Naive thymus-derived CD8-positive, alpha-beta T cell (primary cell): ENCODE measurements around the gene ANKIB1. TPM values are rescaled to one million over a fixed set of nuclear protein-coding genes. Genes with fewer than 3 reads are reported as not detected.

ENCODE experiments used
- ATAC-seq, 2 donors: fragments of 150-1000 bp; cut with Tn5 transposase in 1 of 2; sonication (Bioruptor Pico), chemical (Tn5 transposase) in 1 of 2; 1 replicate in 1 of 2; 2 replicates in 1 of 2; pipeline ENCODE4 v1.10.0; 2021; ENCODE audit warnings: mild to moderate bottlenecking in 2 of 2, moderate library complexity in 2 of 2
- POLR2A ChIA-PET: fragments of 350-600 bp; sonication (Branson Sonifier 250); formaldehyde crosslinking; loops from one replicate; lab custom pipeline; 2021; ENCODE audit warnings: antibody characterized with exemption; lab: Charles Lee
- DNase-seq, 10 donors: peaks; one replicate each; pipeline versions ENCODE4 v3.0.0 to v3.0.0-alpha.2; 2020 to 2022
- H3K27ac Mint-ChIP-seq, 10 donors: one replicate each; pipeline ENCODE4 v1.8.0; 2020 to 2022; ENCODE audit warnings: mild to moderate bottlenecking in 10 of 10, mixed read lengths in 10 of 10, moderate library complexity in 4 of 10, inconsistent platforms in 1 of 10
- H3K27me3 Mint-ChIP-seq, 5 donors: one replicate each; pipeline ENCODE4 v1.8.0; 2021 to 2022; ENCODE audit warnings: mixed read lengths in 5 of 5
- H3K36me3 Mint-ChIP-seq, 3 donors: one replicate each; pipeline ENCODE4 v1.8.0; 2020 to 2022; ENCODE audit warnings: mixed read lengths in 3 of 3, mild to moderate bottlenecking in 2 of 3, inconsistent platforms in 1 of 3
- H3K4me1 Mint-ChIP-seq, 4 donors: one replicate each; pipeline ENCODE4 v1.8.0; 2021 to 2022; ENCODE audit warnings: mixed read lengths in 4 of 4
- H3K4me3 Mint-ChIP-seq, 10 donors: one replicate each; pipeline ENCODE4 v1.8.0; 2020 to 2022; ENCODE audit warnings: mild to moderate bottlenecking in 10 of 10, mixed read lengths in 10 of 10, moderate library complexity in 6 of 10, inconsistent platforms in 1 of 10
- H3K9me3 Mint-ChIP-seq, 9 donors: one replicate each; pipeline ENCODE4 v1.8.0; 2020 to 2022; ENCODE audit warnings: mixed read lengths in 9 of 9, mild to moderate bottlenecking in 3 of 9, inconsistent platforms in 1 of 9, moderate library complexity in 1 of 9
- polyA plus RNA-seq, 3 donors: library from polyadenylated mRNA; unstranded; fragments of 300-500 nt; fragmentation: Illumina TruSeq; gene quantifications; one replicate each; pipeline ENCODE4 v1.2.3, GENCODE V29; 2021
- total RNA-seq, 8 experiments: library from RNA in 2 of 8; stranded (reverse) in 2 of 8; gene quantifications; one replicate each; pipeline ENCODE4 v1.2.3 and lab custom pipeline; 2021 to 2026

ANKIB1 gene
- total and polyA plus RNA-seq, 5 experiments from 2014 or later = 5.1 to 91.0 (median 12.7) TPM

DNA sequence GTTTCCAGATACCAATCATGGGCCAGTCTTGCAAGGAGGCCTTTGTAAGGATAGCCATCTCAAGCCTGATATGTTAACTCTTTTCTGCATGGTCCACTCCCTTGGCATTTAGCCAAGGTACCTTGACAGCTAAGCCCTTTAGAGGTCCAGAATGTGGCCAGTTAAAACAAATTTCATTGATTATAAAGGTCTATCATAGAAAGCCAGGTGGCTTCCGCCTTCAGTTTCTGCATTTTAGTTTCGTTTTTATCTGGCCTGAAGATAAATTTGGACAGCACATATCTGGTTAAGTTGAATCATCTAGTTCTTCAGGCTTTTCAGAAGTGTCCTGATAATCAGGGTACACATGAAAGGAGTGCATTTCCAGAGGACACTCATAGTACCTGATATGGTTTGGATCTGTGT lies 30.7 kb downstream of the ANKIB1 start:
- DNase-seq = no peak
- POLR2A ChIA-PET = no interaction called here
- no peak overlapping the region for H3K4me3 Mint-ChIP-seq
- H3K36me3 Mint-ChIP-seq = peaks cover 15 to 23% (median 21%) of the 10 kb centered on the region in 3 donors
- H3K9me3 Mint-ChIP-seq = peaks cover 0 to 16% (median 10%) of the 10 kb centered on the region in 9 donors
- ATAC-seq = no peak
- H3K4me1 Mint-ChIP-seq = peaks cover 7 to 19% (median 14%) of the 10 kb centered on the region in 4 donors
- H3K27ac Mint-ChIP-seq = no peak overlapping the region
- H3K27me3 Mint-ChIP-seq = no peaks in the 10 kb centered on the region

DNA sequence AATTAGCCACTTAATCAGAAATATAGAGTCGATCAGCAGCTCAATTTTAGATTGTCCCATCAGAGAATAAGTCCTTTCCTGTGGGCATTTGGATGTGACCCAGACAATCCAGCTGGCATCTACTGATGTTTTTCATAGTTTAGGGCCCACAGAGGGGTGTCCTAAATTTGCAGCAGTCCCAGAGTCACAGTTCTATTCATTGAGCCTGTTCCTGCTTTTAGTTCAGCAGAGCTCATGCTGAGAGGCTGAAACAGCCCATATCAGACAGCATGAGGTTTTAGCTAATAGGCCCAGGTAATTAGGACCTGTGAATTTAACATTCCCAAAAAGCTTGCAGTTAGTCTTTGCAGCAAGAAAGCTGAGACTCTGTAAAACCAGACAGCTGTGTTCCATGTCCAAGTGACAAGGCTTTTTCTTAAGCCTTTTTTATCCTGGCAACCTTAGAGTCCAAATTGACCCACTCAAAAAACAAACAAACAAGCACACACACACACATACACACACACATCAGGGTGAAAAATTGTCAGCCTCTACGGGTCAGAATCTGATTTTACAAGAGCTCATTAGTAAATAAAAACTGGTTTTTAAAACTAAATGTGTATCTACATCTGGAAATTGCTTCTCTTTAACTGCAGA lies 33.7 kb downstream of the ANKIB1 start:
- POLR2A ChIA-PET = interaction anchor here (0.8 kb wide), 1 partner anchor 80 kb away, joined by 3 read pairs; no protein-coding TSS in a partner anchor
- ATAC-seq = no peak
- DNase-seq = no peak
- Mint-ChIP-seq H3K4me3 (no peak overlapping the region), H3K9me3 (peaks cover 0 to 16% (median 10%) of the 10 kb centered on the region in 9 donors), H3K4me1 (peaks cover 4 to 20% (median 12%) of the 10 kb centered on the region in 4 donors), H3K27me3 (no peaks in the 10 kb centered on the region), H3K36me3 (peaks cover 15 to 23% (median 17%) of the 10 kb centered on the region in 3 donors), H3K27ac (no peak overlapping the region)

DNA sequence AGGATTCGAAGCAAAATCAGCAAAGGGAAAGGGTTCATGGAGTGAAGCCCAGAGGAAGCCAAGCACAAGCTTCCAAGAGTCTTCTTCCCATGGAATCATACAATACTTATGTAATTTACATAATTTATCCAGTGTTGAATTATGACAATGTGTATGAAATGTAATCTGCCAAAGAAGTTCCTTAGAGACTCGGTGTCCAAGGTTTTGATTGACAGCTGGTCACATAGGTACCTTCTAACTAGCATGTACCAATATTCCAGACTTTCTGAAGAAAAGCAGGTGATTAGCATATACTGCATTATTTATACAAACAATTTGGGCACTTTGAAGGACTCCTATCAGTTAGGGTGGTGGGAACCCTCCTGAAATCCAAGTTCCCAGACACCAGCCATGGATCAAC lies 35.3 kb downstream of the ANKIB1 start:
- no peak overlapping the region for H3K4me3 Mint-ChIP-seq
- H3K36me3 Mint-ChIP-seq = peaks cover 15 to 23% (median 19%) of the 10 kb centered on the region in 3 donors
- peaks cover 0 to 16% (median 10%) of the 10 kb centered on the region in 9 donors for H3K9me3 Mint-ChIP-seq

DNA sequence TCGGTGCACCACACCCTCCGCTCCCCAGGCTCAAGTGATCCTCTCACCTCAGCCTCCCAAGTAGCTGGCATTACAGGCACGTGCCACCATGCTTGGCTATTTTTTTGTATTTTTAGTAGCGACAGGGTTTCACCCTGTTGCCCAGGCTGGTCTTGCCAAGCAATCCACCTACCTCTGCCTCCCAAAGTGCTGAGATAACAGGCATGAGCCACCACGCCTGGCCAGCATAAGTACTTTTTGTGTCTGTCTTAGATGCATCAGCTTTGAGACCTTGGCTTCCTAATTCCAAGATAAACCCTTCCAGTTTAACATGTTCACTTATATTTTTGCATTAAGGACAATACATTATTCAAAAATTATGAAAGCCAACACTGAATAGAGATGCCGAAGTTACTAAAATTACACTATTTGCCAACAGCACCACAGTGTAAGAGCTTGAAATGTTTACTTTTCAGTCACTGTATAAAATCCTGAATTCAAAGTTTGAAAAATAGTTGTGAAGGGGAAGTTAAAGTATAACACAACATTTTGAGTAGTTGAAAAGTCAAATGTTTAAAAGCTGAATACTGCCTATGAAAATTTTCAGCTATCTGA lies 36.5 kb downstream of the ANKIB1 start:
- Mint-ChIP-seq H3K9me3 (peaks cover 0 to 16% (median 10%) of the 10 kb centered on the region in 9 donors), H3K4me1 (peaks cover 11 to 28% (median 13%) of the 10 kb centered on the region in 4 donors), H3K27ac (peak overlapping the region in 1 of 10 donors; percentile 39), H3K36me3 (peaks cover 17 to 22% (median 22%) of the 10 kb centered on the region in 3 donors), H3K27me3 (no peaks in the 10 kb centered on the region), H3K4me3 (no peak overlapping the region)
- POLR2A ChIA-PET = no interaction called here
- ATAC-seq (no peak), DNase-seq (no peak)

More for the DNA sequence above, 35.3 kb downstream of the ANKIB1 start:
- no peak for ATAC-seq
- no peaks in the 10 kb centered on the region for H3K27me3 Mint-ChIP-seq
- no peak for DNase-seq
- H3K4me1 Mint-ChIP-seq = peaks cover 7 to 24% (median 13%) of the 10 kb centered on the region in 4 donors
- POLR2A ChIA-PET = no interaction called here
- no peak overlapping the region for H3K27ac Mint-ChIP-seq

GRCh38 chr7:92282930-92283329 lies 37.2 kb downstream of the ANKIB1 start:
- Mint-ChIP-seq H3K27me3 (no peaks in the 10 kb centered on the region), H3K36me3 (peaks cover 19 to 23% (median 22%) of the 10 kb centered on the region in 3 donors), H3K9me3 (peaks cover 0 to 16% (median 10%) of the 10 kb centered on the region in 9 donors), H3K27ac (no peak overlapping the region), H3K4me3 (no peak overlapping the region), H3K4me1 (peaks cover 12 to 30% (median 12%) of the 10 kb centered on the region in 4 donors)
- POLR2A ChIA-PET = no interaction called here
- ATAC-seq (no peak), DNase-seq (no peak)

DNA sequence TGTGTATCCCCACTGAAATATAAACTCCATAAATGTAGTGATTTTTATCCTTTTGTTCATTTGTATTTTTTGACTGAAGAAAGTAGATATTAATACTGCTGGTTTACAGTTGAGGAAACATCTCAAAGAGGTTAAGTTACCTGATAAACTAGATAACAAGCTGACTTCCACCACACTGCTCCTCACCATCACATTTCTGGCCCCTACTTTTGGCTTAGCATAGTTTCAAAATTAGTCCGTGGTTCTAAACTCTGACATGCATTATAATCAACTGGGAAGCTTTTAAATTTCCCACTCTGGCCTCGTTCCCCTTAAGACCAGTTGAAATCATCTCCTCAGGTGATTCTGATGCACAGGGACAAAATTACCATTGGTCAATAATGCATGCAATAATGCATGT lies 43.5 kb downstream of the ANKIB1 start:
- H3K4me3 Mint-ChIP-seq = no peak overlapping the region
- peaks cover 4 to 9% (median 8%) of the 10 kb centered on the region in 3 donors for H3K36me3 Mint-ChIP-seq
- H3K4me1 Mint-ChIP-seq = peaks cover 18 to 63% (median 40%) of the 10 kb centered on the region in 4 donors
- ATAC-seq (no peak), DNase-seq (no peak)
- POLR2A ChIA-PET = no interaction called here
- H3K27ac Mint-ChIP-seq = peak overlapping the region in 3 of 10 donors; percentile 19 to 45 (median 22)
- no peaks in the 10 kb centered on the region for H3K27me3 Mint-ChIP-seq
- peaks cover 0 to 1% (median 0%) of the 10 kb centered on the region in 9 donors for H3K9me3 Mint-ChIP-seq

DNA sequence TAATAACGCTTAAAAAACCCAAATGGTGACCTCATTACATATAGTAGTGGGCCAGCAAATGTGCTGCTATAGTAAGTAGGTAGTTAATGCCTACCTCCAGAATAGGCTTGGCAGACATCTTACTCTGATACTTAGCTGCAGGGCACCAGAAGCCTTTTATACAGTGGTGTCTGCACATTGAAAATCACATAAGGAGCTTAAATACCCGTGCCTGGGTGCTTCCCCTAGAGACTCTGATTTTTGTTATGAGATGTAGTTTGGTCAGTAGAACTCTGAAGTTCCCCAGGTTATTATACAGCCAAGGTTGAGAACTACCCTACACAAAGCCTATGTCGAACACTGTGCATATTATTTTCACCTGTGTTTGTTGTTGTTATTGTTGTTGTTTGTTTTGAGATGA lies 47.2 kb downstream of the ANKIB1 start:
- Mint-ChIP-seq H3K4me3 (no peak overlapping the region), H3K36me3 (peaks cover 0 to 28% (median 16%) of the 10 kb centered on the region in 3 donors), H3K4me1 (peaks cover 14 to 38% (median 34%) of the 10 kb centered on the region in 4 donors), H3K27ac (peak overlapping the region in 1 of 10 donors; percentile 70), H3K9me3 (no peaks in the 10 kb centered on the region), H3K27me3 (no peaks in the 10 kb centered on the region)
- ATAC-seq = no peak
- DNase-seq = no peak
- POLR2A ChIA-PET = no interaction called here

GRCh38 chr7:92293896-92294590 lies 48.3 kb downstream of the ANKIB1 start:
- Mint-ChIP-seq H3K4me3 (no peak overlapping the region), H3K27ac (peak overlapping the region in 2 of 10 donors; percentile 9 to 19), H3K36me3 (peaks cover 0 to 31% (median 20%) of the 10 kb centered on the region in 3 donors), H3K4me1 (peaks cover 14 to 38% (median 34%) of the 10 kb centered on the region in 4 donors), H3K27me3 (no peaks in the 10 kb centered on the region), H3K9me3 (no peaks in the 10 kb centered on the region)
- no peak for DNase-seq
- POLR2A ChIA-PET = no interaction called here
- no peak for ATAC-seq

DNA sequence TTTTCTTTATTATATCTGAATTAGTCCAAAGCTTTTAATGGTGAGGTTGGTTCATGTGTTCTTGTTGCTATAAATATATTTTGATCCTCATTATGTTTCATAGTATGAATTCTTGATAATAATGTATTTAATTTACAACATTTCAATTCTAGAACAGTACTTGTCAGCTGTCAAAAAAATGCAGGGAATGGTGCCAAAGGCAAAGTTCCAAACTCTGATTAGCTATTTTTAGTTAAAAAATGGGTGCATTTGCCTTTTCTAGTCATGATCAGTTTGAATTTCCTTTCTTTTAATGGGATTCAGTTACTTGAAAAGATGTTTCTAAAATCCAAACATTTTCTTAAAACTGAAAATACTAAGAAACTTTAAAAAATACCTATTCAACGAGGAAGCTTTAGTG lies 49.6 kb downstream of the ANKIB1 start:
- Mint-ChIP-seq H3K9me3 (no peaks in the 10 kb centered on the region), H3K36me3 (peaks cover 0 to 40% (median 25%) of the 10 kb centered on the region in 3 donors), H3K4me3 (no peak overlapping the region), H3K27me3 (no peaks in the 10 kb centered on the region), H3K27ac (no peak overlapping the region), H3K4me1 (peaks cover 11 to 27% (median 26%) of the 10 kb centered on the region in 4 donors)
- POLR2A ChIA-PET = no interaction called here
- DNase-seq (no peak), ATAC-seq (no peak)

GRCh38 chr7:92296235-92296634 lies 50.5 kb downstream of the ANKIB1 start:
- Mint-ChIP-seq H3K9me3 (no peaks in the 10 kb centered on the region), H3K4me3 (no peak overlapping the region), H3K27ac (peak overlapping the region in 2 of 10 donors; percentile 16 to 34), H3K27me3 (no peaks in the 10 kb centered on the region), H3K4me1 (peaks cover 8 to 24% (median 21%) of the 10 kb centered on the region in 4 donors), H3K36me3 (peaks cover 6 to 44% (median 29%) of the 10 kb centered on the region in 3 donors)
- POLR2A ChIA-PET = no interaction called here
- ATAC-seq (no peak), DNase-seq (no peak)

DNA sequence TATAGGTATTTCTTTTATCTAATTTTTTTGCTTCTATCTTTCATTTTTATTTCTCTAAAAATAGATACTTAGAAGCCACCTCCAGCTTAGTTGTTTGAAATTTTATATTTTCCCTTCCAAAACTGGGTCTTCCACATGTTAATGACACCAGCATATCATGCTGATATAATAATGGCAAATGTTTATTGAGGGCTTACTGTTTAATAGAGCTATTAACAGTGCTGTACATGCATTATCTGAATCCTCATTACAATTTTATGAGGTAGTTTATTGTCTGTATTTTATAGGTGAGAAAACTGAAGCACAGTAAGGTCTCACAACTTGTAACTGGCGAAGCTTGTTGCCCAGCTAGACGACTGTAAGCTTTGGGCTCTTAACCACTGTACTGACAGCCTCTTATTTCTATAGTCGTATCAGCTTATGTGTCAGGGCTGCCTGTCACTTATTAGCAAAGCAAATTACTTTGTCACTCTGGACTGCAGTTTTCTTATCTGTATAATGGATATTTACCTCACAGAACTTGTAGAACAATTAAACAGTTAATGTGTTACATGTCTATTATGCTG lies 51.2 kb downstream of the ANKIB1 start:
- Mint-ChIP-seq H3K27ac (no peak overlapping the region), H3K4me1 (peaks cover 8 to 19% (median 16%) of the 10 kb centered on the region in 4 donors), H3K4me3 (no peak overlapping the region), H3K27me3 (no peaks in the 10 kb centered on the region), H3K36me3 (peaks cover 6 to 45% (median 29%) of the 10 kb centered on the region in 3 donors), H3K9me3 (no peaks in the 10 kb centered on the region)
- DNase-seq (no peak), ATAC-seq (no peak)
- POLR2A ChIA-PET = no interaction called here

DNA sequence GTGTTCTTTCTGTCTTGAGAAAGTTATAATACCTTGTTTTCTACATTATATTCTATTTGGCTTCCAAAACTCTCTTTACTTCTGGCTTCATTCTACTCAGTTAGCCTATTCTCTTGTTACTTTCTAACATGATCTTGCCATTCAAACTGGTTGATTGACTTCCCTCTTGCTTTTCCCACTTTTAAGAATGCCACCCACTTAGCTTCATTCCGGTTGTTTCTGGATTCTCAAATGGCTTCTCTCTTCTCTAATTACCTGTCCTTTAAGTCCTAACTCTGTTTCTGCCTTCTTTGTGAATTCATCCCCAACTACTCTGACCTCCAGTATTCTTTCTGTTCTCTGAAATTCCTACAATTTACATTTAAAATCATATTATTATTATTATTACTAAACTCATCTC lies 52.0 kb downstream of the ANKIB1 start:
- POLR2A ChIA-PET = no interaction called here
- peak overlapping the region in 1 of 10 donors; percentile 36 for H3K27ac Mint-ChIP-seq
- H3K9me3 Mint-ChIP-seq = no peaks in the 10 kb centered on the region
- no peak for ATAC-seq
- peaks cover 8 to 18% (median 16%) of the 10 kb centered on the region in 4 donors for H3K4me1 Mint-ChIP-seq
- peaks cover 6 to 46% (median 30%) of the 10 kb centered on the region in 3 donors for H3K36me3 Mint-ChIP-seq
- no peak for DNase-seq
- H3K27me3 Mint-ChIP-seq = no peaks in the 10 kb centered on the region
- H3K4me3 Mint-ChIP-seq = no peak overlapping the region
